Central memory CD8-positive, alpha-beta T cell (primary cell): ENCODE results near the gene C19orf53.

Experiments used
- ATAC-seq: fragments of 150-1000 bp; cut with Tn5 transposase; replicated peaks from 2 replicates; pipeline ENCODE4 v1.10.0; 2022; ENCODE audit warnings: mild to moderate bottlenecking, moderate FRiP score, moderate number of reproducible peaks; ENCODE audit not compliant: poor library complexity, severe bottlenecking; ENCODE audit errors: extremely low read depth
- DNase-seq, 2 donors: peaks; one replicate each; pipeline ENCODE4 v3.0.0; 2021; ENCODE audit warnings: low spot score in 2 of 2
- H3K27ac Mint-ChIP-seq: one replicate; pipeline ENCODE4 v1.8.0; 2022; ENCODE audit warnings: low read depth, mild to moderate bottlenecking, moderate library complexity, mixed read lengths
- H3K27me3 Mint-ChIP-seq: one replicate; pipeline ENCODE4 v1.8.0; 2022; ENCODE audit warnings: mixed read lengths
- H3K36me3 Mint-ChIP-seq: one replicate; pipeline ENCODE4 v1.8.0; 2022; ENCODE audit warnings: mild to moderate bottlenecking, moderate library complexity, mixed read lengths; ENCODE audit not compliant: insufficient read depth
- H3K4me1 Mint-ChIP-seq: one replicate; pipeline ENCODE4 v1.8.0; 2022; ENCODE audit warnings: mixed read lengths
- H3K4me3 Mint-ChIP-seq: one replicate; pipeline ENCODE4 v1.8.0; 2022; ENCODE audit warnings: mild to moderate bottlenecking, moderate library complexity, mixed read lengths
- H3K9me3 Mint-ChIP-seq: one replicate; pipeline ENCODE4 v1.8.0; 2022; ENCODE audit warnings: mixed read lengths

The C19orf53 gene

DNA sequence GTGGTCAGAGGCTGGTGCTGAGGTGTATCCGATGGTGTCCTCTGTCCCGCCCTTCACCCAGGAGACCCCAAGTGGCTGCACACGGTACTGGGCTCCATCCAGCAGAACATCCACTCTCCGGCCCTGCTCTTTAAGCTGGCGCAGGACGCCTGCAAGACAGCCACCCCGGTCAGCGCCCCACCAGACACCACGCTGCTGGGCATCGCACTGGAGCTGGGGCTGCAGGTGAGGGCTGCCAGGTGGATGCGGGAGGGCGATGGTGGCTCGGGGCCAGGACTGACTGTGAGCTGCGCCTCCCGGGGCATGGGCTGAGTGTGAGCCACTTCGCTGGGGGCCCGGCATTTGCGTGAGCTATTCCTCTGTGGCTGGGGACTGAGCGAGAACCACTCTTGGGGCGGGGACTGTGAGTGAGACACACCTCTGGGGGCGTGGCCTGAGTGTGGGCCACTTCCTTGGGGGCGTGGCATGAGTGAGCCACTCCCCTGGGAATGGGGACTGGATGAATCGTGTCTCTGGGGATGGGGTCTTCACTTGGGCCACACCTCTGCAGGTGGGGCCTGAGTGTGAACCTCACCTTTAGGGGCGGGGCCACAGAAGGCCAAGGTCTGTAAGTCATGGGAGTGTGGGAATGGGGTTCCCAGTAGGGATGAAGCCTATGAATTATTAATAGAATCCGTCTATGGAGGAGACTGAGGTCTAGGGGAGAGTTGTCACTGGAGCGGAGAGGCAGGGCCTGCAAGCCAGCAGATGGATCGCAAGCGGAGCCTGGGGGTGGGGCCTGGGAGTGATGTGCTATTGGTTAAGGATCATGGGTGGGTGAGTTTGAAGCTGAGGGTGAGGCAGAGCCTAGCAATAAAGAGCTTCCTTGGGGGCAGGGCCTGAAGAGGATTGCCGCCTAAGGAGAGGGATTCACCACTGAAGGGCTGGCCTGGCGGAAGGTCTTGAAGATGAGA lies 51.5 kb downstream of the C19orf53 start:
- DNase-seq, result no peak
- Mint-ChIP-seq H3K36me3 (peaks cover 11% of the 10 kb centered on the region), H3K9me3 (no peaks in the 10 kb centered on the region), H3K4me1 (peaks cover 8% of the 10 kb centered on the region), H3K27me3 (no peaks in the 10 kb centered on the region), H3K4me3 (no peak overlapping the region), H3K27ac (no peak overlapping the region)
- ATAC-seq, result no peak

DNA sequence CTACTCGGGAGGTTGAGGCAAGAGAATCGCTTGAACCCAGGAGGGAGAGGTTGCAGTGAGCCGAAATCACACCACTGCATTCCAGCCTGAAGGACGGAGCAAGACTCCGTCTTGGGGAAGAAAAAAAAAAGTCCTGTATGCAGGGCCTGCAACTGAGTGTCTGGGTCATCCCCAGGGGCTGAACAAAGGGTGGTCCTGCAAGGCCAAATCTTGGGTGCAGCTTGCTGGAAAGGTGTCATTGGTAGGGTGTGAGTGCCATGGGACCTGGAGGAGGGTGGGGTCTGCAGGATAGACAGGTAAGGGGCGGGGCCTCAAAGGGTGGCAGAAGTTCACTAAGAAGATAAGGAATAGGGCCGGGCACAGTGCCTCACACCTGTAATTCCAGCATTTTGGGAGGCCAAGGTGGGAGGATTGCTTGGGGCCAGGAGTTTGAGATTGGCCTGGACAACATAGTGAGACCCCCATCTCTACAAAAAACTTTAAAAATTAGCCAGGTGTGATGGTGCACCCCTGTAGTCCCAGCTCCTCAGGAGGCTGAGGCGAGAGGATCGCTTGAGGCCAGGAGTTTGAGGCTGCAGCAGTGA lies 52.5 kb downstream of the C19orf53 start:
- H3K4me3 Mint-ChIP-seq, result no peak overlapping the region
- H3K27me3 Mint-ChIP-seq, result no peaks in the 10 kb centered on the region
- H3K27ac Mint-ChIP-seq, result no peak overlapping the region
- DNase-seq, result no peak
- H3K4me1 Mint-ChIP-seq, result peaks cover 13% of the 10 kb centered on the region
- ATAC-seq, result no peak
- peaks cover 16% of the 10 kb centered on the region for H3K36me3 Mint-ChIP-seq
- H3K9me3 Mint-ChIP-seq, result no peaks in the 10 kb centered on the region

DNA sequence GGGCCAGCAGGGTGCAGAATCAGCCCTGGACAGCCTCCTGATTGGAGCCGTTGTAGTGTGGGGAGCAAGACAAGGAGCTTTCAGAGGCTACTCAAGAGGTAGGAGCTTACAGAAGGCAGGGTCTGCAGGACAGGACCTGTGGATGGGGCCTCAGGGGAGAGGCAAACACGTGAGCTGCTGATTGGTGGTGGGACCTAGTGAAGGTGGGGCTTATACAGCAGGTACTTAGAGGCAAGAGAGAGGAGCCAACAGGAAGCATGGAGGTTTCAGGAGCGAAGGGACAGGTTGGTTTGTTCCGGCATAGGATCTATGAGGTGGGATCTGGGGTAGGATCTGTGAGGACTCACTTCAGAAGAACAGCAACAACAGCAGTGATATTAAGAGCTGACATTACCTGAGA lies 53.4 kb downstream of the C19orf53 start:
- Mint-ChIP-seq H3K4me1 (peaks cover 16% of the 10 kb centered on the region), H3K4me3 (no peak overlapping the region), H3K27me3 (no peaks in the 10 kb centered on the region), H3K36me3 (peaks cover 21% of the 10 kb centered on the region), H3K27ac (peak overlapping the region; percentile 26), H3K9me3 (no peaks in the 10 kb centered on the region)
- no peak for DNase-seq
- ATAC-seq, result no peak
